Hematopoietic multipotent progenitor cell treated with erythropoietin and hydrocortisone succinate and interleukin-3 and kit ligand, for 17 days (in vitro differentiated cells): ENCODE results near the gene C12orf57.
A peak's percentile ranks its signal among the peaks of the same experiment; 100 is the strongest.

Source experiments
- DNase-seq: peaks from one replicate; pipeline ENCODE4 v3.0.0-alpha.2; 2015; ENCODE audit warnings: low spot score

C12orf57 gene

DNA sequence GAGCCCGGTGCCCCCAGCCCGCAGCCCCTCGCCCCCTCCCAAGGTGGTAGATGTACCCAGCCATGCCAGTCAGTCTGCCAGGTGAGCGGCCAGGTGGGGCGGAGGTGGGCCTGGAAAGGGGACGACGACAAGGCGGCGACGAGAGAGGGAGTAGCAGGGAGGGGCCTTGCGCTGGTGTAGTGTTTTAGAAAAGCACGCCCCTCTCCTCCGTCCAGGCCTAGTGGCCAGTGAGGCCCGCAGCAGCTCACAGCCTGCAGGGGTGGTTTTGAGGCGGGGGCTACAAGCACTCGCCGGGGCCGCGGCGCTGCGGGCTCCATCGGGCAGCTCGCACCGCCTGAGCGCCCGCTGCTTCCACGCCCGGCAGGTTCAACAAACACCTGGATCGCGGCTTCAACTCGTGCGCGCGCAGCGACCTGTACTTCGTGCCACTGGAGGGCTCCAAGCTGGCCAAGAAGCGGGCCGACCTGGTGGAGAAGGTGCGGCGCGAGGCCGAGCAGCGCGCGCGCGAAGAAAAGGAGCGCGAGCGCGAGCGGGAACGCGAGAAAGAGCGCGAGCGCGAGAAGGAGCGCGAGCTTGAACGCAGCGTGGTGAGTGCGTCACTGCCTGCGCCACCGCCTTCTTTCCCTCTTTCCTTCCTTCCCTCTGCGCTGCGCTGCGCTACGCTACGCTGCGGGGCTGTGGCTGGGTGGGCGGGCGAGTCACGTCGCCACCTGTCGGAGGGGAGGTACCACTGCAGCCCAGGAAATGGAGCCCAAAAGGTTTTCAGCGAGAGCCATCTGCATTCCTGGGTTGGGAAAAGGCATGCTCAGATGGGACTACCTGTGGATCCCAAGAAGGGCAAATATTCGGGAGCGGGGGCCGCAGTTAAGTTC, 6.1 kb upstream of the C12orf57 start:
- DNase-seq: peak; percentile 95

GRCh38 chr12:6938353-6939190, 5.2 kb upstream of the C12orf57 start:
- no peak for DNase-seq

GRCh38 chr12:6939191-6939540, 4.7 kb upstream of the C12orf57 start:
- no peak for DNase-seq

DNA sequence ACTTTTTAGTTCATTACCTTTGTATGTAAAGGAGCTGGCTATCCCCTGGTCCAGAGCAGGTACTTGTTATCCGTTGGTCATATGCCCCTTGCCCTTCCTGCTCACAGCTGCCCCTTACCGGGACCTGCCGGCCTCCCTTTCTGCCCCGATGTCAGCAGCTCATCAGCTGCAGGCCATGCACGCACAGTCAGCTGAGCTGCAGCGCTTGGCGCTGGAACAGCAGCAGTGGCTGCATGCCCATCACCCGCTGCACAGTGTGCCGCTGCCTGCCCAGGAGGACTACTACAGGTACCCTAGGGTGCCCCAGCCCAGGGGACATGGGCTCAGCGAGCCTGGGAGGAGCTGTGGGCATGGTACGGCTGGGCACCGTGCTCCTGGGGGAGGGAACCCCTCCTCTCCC, 2.6 kb upstream of the C12orf57 start:
- no peak for DNase-seq

DNA sequence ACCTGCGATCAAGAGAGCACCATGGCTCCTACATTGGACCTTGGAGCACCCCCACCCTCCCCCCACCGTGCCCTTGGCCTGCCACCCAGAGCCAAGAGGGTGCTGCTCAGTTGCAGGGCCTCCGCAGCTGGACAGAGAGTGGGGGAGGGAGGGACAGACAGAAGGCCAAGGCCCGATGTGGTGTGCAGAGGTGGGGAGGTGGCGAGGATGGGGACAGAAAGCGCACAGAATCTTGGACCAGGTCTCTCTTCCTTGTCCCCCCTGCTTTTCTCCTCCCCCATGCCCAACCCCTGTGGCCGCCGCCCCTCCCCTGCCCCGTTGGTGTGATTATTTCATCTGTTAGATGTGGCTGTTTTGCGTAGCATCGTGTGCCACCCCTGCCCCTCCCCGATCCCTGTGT, 2.0 kb upstream of the C12orf57 start:
- DNase-seq: no peak

- DNase-seq: no peak
Measured at GRCh38 chr12:6942331-6942665, 1.5 kb upstream of the C12orf57 start.

GRCh38 chr12:6943389-6943721, 467 bp upstream of the C12orf57 start:
- DNase-seq: peak; percentile 92

DNA sequence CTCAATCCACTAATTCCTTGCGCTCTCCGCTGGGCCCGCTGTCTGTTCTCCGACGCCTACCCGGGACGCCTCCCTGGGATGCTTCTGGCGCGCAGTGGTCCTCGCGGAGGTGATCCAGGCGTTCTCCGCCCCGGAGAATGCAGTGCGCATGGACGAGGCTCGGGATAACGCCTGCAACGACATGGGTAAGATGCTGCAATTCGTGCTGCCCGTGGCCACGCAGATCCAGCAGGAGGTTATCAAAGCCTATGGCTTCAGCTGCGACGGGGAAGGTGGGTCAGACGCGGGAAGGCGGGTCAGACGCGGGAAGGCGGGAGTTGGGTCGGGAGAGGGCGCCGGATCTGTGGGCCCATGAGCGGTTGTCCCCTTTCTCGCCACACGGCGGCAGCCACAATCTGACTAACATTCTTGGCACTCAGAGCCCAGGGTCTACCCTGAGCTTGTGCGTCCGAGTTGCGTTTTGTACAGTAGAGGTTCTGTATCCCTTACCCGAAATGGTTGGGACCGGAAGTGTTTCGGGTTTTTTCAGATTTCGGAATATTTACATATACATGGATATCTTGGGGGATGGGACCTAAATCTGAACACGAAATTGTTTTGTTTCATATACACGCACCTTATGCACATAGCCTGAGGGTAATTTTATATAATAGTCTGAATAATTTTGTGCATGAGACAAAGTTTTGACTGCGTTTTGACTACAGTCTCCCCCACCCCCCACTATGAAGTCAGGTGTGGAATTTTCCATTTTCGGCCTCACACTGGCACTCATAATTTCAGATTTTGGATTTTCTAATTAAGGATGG, 762 bp downstream of the C12orf57 start:
- DNase-seq: peak; percentile 87

- DNase-seq: no peak
Measured at GRCh38 chr12:6945613-6946012, 1.8 kb downstream of the C12orf57 start.

DNA sequence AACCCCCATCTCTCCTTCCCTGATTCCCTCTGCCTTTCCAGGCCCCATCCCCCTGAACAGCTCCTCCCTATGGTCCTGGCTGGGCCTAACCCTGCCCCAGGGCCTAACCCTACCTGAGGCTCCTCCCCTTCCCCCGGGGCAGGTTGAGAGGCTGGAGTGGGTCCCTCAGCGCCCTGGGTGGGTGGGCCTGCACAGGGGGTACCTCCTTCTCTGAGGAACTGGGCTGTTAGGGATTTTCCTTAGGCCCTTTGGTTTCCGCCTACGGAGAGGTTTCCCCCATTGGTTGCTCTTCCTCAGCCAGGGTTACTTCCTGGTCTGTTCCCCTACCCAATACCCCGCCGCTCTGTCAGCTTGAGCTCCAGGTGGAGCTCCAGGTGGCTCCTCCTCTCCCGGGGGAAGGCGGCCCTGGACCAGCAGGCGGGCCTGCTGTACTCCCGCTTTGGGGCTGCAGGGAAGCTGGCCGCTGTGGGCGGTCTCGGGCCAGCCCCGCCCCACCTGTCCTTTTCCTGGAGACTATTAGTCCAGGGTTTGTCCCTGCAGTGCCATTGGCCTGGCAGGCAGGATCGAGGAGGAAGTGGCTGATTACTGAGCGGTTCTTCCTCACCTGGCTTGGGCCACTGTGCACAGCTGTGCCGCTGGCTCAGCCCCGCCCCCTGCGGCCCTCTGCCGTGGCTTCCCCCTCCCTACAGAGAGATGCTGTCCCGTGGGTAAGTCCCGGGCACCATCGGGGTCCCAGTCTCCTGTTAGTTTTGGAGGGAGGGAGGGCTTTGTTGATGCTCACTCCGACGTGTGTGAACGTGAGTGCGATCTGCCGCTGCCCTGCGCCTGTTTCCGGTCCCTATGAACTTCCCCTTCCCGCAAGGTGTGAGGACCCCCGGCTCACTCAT, 2.5 kb downstream of the C12orf57 start:
- DNase-seq: no peak

DNA sequence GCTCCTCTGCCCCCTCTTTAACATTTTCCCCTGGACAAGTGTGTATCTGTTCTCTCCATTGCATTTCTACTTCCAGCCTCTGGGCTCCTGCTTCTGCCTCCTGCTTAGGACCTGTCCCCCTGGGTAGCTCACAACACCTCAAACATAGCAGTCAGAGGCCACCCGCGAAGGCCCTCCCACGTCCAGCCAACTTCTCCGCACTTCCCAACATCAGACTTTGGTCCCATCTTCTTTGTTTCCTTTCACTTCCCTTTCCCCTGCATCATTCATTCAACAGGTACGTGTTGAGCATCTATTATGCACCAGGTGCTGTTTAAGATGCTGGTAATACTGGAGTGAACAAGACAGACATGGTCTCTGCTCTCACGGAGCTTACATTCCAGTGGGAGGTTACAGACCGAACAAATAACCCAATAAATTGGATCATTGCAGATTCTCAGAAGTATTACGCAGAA, 3.1 kb downstream of the C12orf57 start:
- no peak for DNase-seq

DNA sequence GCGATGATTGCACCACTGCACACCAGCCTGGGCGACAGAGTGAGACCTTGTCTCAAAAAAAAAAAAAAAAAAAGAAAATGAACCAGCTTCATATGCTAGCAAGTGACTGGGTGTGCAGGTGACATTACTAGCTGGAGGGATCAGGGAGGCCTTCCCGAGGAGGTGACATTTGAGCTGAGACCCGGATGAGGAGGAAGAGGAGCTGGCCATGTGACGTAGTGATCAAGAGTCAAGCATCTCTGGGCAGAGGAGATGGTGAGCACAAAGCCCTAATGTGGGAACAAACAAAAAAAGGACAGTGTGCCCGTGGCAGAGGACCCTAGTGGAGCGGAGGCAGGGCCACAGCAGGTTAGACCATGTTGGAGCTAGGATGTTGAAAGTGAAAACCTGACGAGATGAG, 3.8 kb downstream of the C12orf57 start:
- no peak for DNase-seq

DNA sequence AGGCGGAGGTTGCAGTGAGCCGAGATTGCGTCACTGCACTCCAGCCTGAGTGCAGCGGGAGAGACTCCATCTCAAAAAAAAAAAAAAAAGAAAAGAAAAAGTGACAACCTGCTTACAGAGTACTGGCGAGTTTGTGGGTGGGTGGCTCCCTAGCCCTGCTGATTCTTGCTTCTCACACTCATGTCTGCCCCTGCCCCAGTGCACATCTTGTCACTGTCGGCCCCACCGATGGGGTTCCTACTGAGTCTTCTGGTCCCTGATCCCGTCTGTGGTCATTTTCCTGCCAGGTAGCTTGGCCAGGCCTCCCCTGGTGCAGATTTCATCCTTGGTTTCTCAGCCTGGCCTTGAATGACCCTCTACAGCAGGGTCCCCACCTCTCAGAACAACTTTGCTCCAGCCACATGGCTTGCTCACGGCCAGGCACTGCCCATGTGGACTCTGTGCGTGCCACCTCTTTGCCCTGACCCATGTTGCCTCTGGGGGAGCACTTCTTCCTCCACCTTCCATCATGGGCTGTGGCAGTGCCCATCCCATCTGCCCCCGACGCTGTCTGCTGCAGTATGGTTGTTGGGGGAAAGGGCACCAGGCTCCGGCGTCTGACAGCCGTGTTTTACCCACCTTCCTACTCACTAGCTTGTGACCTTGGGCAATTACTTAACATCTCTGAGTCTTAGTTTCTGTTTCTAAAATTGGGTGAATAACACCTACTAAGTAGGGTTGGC, 5.2 kb downstream of the C12orf57 start:
- DNase-seq: no peak

DNA sequence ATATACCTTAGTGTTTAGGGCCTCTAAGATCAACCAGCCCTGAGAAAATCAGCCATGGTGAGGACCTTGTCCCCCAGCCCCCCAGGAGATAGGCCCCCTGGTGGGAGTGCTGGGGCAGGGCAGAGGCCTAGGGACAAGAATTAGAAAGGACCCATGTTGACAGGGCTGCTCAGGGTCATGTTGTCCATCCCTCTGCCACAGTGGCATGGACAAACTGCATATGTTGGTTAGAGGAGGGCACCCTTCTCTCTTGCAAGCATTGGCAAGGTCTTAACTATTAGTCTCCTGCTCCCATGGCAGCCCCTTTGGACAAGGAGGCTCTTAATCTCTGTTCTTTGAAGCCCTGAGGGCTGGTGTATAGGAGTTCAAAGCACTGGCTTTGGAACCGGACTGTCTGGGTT, 6.6 kb downstream of the C12orf57 start:
- no peak for DNase-seq

- DNase-seq: no peak
Measured at GRCh38 chr12:6950811-6951540, 7.2 kb downstream of the C12orf57 start, which contains the start of gene PTPN6. Gene PTPN6, plus strand, starts transcription at chr12:6951356. Its CDS starts 157 bp downstream, at chr12:6951513.

- DNase-seq: no peak
Measured at GRCh38 chr12:6951551-6952120, 7.8 kb downstream of the C12orf57 start.

DNA sequence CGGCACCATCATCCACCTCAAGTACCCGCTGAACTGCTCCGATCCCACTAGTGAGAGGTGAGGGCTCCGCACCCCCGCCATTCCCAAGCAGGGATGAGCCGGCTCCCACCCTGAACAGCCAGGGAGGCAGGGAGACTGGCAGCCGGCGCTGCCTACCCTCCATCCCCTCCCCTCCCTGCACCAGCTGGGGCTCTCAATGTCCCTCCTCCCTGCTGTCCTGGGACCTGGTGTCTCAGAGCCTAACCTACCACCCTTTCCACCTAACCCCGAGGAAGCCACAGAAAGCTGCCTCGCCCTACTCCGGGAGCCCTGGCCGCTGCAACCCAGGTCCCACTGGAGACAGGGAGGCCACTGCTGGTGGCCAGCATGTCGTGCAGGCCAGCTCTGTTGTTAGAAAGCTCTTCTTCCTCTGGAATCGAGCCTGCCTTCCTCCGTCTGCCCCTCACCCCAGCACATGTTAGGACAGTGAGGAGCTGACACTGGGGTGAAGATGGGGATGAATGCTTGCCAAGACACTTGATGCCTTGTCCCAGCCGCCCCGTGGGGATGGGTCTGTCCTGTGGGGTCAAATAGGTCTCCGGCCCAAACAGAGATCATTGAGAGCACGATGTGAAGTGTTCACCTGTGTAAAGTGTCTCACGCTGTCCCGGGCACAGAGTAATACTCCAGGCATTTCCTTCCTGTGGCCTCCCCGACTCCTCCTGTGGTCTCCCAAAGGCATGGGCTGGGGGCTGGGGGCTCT, 8.5 kb downstream of the C12orf57 start:
- DNase-seq: no peak

DNA sequence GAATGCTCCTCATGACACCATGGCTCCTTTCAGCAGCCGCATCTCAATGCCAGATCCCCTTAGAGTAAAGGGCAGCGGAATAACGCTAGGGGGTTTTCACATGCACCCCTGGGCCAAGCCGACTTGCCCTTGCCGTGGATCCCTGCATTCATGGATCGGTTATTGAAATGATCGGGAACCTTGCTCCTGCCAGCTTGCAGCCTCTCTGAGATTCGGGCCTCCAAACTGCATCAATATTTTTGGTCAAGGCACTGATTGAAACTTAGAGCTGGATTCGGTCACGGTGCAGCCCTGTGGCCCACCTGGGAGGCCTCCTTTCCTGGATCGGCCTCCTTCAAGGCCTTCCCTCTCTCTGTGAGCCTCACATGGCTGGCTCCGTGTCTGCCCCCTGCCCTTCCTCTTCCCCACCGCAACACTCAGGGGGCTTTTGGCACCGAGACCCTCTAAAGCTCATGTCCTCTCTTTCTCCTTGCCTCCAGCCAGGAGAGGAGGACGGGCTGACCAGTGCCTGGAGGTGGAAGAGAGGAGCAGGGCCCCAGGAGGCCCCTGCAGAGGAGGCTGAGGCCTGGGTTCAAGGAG, 9.1 kb downstream of the C12orf57 start:
- no peak for DNase-seq
